HG02840 (cell line): ENCODE measurements around the gene KLF8.
"Not testable (repeated sequence)": the region's sequence is repeated elsewhere in the genome, so short reads cannot be mapped to it uniquely, and the experiment has no call there.

ENCODE experiments used
- ATAC-seq: cut with Tn5 transposase; IDR thresholded peaks from one replicate; pipeline ENCODE4 v1.9.1; 2021; ENCODE audit warnings: mild to moderate bottlenecking, moderate library complexity, moderate number of reproducible peaks; ENCODE audit not compliant: unreplicated experiment, low FRiP score

Gene KLF8

GRCh38 chrX:56232221-56233082, at the start of gene KLF8:
Gene KLF8, plus strand, starts transcription at chrX:56232356. Its CDS starts 979 bp downstream, at chrX:56233335.
- ATAC-seq: no peak

- ATAC-seq: not testable (repeated sequence)
Observed at GRCh38 chrX:56206945-56207344, 25.2 kb upstream of the KLF8 start.

GRCh38 chrX:56211701-56212100, 20.5 kb upstream of the KLF8 start:
- ATAC-seq: no peak

- ATAC-seq: no peak
Observed at GRCh38 chrX:56216332-56216731, 15.8 kb upstream of the KLF8 start.

GRCh38 chrX:56219700-56220099, 12.5 kb upstream of the KLF8 start:
- ATAC-seq: no peak

GRCh38 chrX:56221101-56221500, 11.1 kb upstream of the KLF8 start:
- no peak for ATAC-seq

- ATAC-seq: no peak
Observed at GRCh38 chrX:56222473-56223000, 9.6 kb upstream of the KLF8 start.

- ATAC-seq: no peak
Observed at GRCh38 chrX:56226980-56227379, 5.2 kb upstream of the KLF8 start.

GRCh38 chrX:56228914-56229313, 3.2 kb upstream of the KLF8 start:
- no peak for ATAC-seq

- no peak for ATAC-seq
Observed at GRCh38 chrX:56231537-56232090, 542 bp upstream of the KLF8 start.

- ATAC-seq: no peak
Observed at GRCh38 chrX:56233100-56233499, 944 bp downstream of the KLF8 start.

GRCh38 chrX:56233682-56234081, 1.5 kb downstream of the KLF8 start:
- ATAC-seq: no peak

- peak; percentile 70 for ATAC-seq
Observed at GRCh38 chrX:56248492-56248891, 16.3 kb downstream of the KLF8 start.

GRCh38 chrX:56253832-56254703, 21.9 kb downstream of the KLF8 start:
- no peak for ATAC-seq

- no peak for ATAC-seq
Observed at GRCh38 chrX:56268888-56269287, 36.7 kb downstream of the KLF8 start.

GRCh38 chrX:56278692-56279091, 46.5 kb downstream of the KLF8 start:
- ATAC-seq: no peak

GRCh38 chrX:56279863-56280262, 47.7 kb downstream of the KLF8 start:
- ATAC-seq: no peak

GRCh38 chrX:56281789-56282188, 49.6 kb downstream of the KLF8 start:
- ATAC-seq: no peak

- no peak for ATAC-seq
Observed at GRCh38 chrX:56284269-56284668, 52.1 kb downstream of the KLF8 start.

GRCh38 chrX:56288608-56289007, 56.5 kb downstream of the KLF8 start:
- ATAC-seq: no peak

GRCh38 chrX:56289449-56289848, 57.3 kb downstream of the KLF8 start:
- no peak for ATAC-seq
